GM21786 (cell line): Measurements from ENCODE around the gene PIK3R4.

Source experiments
- ATAC-seq: cut with Tn5 transposase; IDR thresholded peaks from one replicate; pipeline ENCODE4 v1.9.1; 2021; ENCODE audit not compliant: unreplicated experiment

Gene PIK3R4

GRCh38 chr3:130741946-130742610 is 4.6 kb downstream of the PIK3R4 start:
- no peak for ATAC-seq

- no peak for ATAC-seq
Observed at GRCh38 chr3:130739848-130740247, 6.8 kb downstream of the PIK3R4 start.

GRCh38 chr3:130738241-130738640 is 8.4 kb downstream of the PIK3R4 start:
- no peak for ATAC-seq

GRCh38 chr3:130737622-130738021 is 9.0 kb downstream of the PIK3R4 start:
- no peak for ATAC-seq

GRCh38 chr3:130733236-130733875 is 13.3 kb downstream of the PIK3R4 start:
- no peak for ATAC-seq

- ATAC-seq = no peak
Observed at GRCh38 chr3:130732501-130732900, 14.1 kb downstream of the PIK3R4 start.

GRCh38 chr3:130731817-130732216 is 14.8 kb downstream of the PIK3R4 start:
- ATAC-seq = no peak

GRCh38 chr3:130729154-130729553 is 17.5 kb downstream of the PIK3R4 start:
- ATAC-seq = no peak

- ATAC-seq = no peak
Observed at GRCh38 chr3:130728037-130728436, 18.6 kb downstream of the PIK3R4 start.

GRCh38 chr3:130725746-130726145 is 20.9 kb downstream of the PIK3R4 start:
- no peak for ATAC-seq

GRCh38 chr3:130715616-130716015 is 31.0 kb downstream of the PIK3R4 start:
- no peak for ATAC-seq

GRCh38 chr3:130712718-130713423 is 33.8 kb downstream of the PIK3R4 start:
- no peak for ATAC-seq

- ATAC-seq = no peak
Observed at GRCh38 chr3:130711565-130712324, 34.9 kb downstream of the PIK3R4 start.

GRCh38 chr3:130709671-130710070 is 37.0 kb downstream of the PIK3R4 start:
- ATAC-seq = no peak

- ATAC-seq = no peak
Observed at GRCh38 chr3:130707902-130708601, 38.6 kb downstream of the PIK3R4 start.

- no peak for ATAC-seq
Observed at GRCh38 chr3:130705501-130705900, 41.1 kb downstream of the PIK3R4 start.

GRCh38 chr3:130702985-130703384 is 43.6 kb downstream of the PIK3R4 start:
- no peak for ATAC-seq

GRCh38 chr3:130700541-130700940 is 46.1 kb downstream of the PIK3R4 start:
- no peak for ATAC-seq

- ATAC-seq = no peak
Observed at GRCh38 chr3:130699765-130700164, 46.9 kb downstream of the PIK3R4 start.

- no peak for ATAC-seq
Observed at GRCh38 chr3:130693314-130693713, 53.3 kb downstream of the PIK3R4 start.

- no peak for ATAC-seq
Observed at GRCh38 chr3:130692455-130692854, 54.2 kb downstream of the PIK3R4 start.
